NCI-H345 treated with DMSO at 0.1 percent for 48 hours (cell line): Measurements from ENCODE around the gene SLC22A2.

Source experiments
- DNase-seq: peaks from one replicate; lab custom pipeline; 2025; ENCODE audit not compliant: unreplicated experiment; lab: John Stamatoyannopoulos, UW

SLC22A2 gene

GRCh38 chr6:160274871-160275510 lies 16.4 kb upstream of the SLC22A2 start:
- no peak for DNase-seq

- DNase-seq: no peak
Observed at GRCh38 chr6:160273750-160274149, 15.1 kb upstream of the SLC22A2 start.

GRCh38 chr6:160273196-160273595 lies 14.6 kb upstream of the SLC22A2 start:
- DNase-seq: no peak

GRCh38 chr6:160272707-160273106 lies 14.1 kb upstream of the SLC22A2 start:
- DNase-seq: no peak

GRCh38 chr6:160270347-160270746 lies 11.7 kb upstream of the SLC22A2 start:
- DNase-seq: no peak

GRCh38 chr6:160269771-160270170 lies 11.2 kb upstream of the SLC22A2 start:
- DNase-seq: no peak

- no peak for DNase-seq
Observed at GRCh38 chr6:160269023-160269521, 10.5 kb upstream of the SLC22A2 start.

GRCh38 chr6:160267102-160267501 lies 8.5 kb upstream of the SLC22A2 start:
- DNase-seq: no peak

GRCh38 chr6:160265869-160266476 lies 7.4 kb upstream of the SLC22A2 start:
- no peak for DNase-seq

GRCh38 chr6:160264061-160264612 lies 5.5 kb upstream of the SLC22A2 start:
- DNase-seq: no peak

- DNase-seq: no peak
Observed at GRCh38 chr6:160263196-160263939, 4.7 kb upstream of the SLC22A2 start.

GRCh38 chr6:160261991-160262680 lies 3.5 kb upstream of the SLC22A2 start:
- DNase-seq: no peak

- DNase-seq: no peak
Observed at GRCh38 chr6:160260803-160261450, 2.3 kb upstream of the SLC22A2 start.

GRCh38 chr6:160260367-160260766 lies 1.7 kb upstream of the SLC22A2 start:
- no peak for DNase-seq

GRCh38 chr6:160259598-160259997 lies 977 bp upstream of the SLC22A2 start:
- DNase-seq: no peak

- DNase-seq: no peak
Observed at GRCh38 chr6:160259143-160259425, 463 bp upstream of the SLC22A2 start.

- no peak for DNase-seq
Observed at GRCh38 chr6:160256445-160256844, 2.2 kb downstream of the SLC22A2 start.

GRCh38 chr6:160254467-160255312 lies 3.9 kb downstream of the SLC22A2 start:
- DNase-seq: no peak

GRCh38 chr6:160253714-160254113 lies 4.9 kb downstream of the SLC22A2 start:
- no peak for DNase-seq

GRCh38 chr6:160253292-160253691 lies 5.3 kb downstream of the SLC22A2 start:
- no peak for DNase-seq
